ENCODE data around the gene PADI3.

Gene PADI3

DNA sequence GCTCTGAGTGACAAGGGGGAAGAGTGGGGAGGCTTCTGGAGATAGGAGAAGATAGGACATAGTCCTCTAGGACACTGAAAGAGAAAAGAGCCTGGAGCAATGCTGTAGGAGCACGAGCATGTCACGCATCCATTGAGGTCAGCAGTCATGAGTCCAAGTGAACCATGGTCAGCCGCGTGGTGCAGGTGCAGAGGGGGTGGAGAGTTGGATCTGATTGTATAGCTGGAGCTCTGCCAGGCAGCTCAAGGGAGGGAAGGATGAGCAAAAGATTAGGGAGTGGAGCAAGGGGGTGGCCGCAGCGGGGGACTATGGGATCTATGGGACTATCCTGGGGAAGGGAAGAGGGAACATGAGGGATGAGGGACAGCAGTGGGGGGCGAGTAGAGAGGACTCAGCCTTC, 30.0 kb upstream of the PADI3 start:
- TF ChIP-seq SPI1 (IDR thresholded peaks at IDR 0.05; ENCODE audit: borderline replicate concordance, low read depth) (no peak), POLR2AphosphoS5 (IDR thresholded peaks at IDR 0.05; ENCODE audit: low read depth) (no peak), GABPA (IDR thresholded peaks at IDR 0.05; ENCODE audit: low read depth) (no peak)
- TF ChIP-seq, protein P1, sequence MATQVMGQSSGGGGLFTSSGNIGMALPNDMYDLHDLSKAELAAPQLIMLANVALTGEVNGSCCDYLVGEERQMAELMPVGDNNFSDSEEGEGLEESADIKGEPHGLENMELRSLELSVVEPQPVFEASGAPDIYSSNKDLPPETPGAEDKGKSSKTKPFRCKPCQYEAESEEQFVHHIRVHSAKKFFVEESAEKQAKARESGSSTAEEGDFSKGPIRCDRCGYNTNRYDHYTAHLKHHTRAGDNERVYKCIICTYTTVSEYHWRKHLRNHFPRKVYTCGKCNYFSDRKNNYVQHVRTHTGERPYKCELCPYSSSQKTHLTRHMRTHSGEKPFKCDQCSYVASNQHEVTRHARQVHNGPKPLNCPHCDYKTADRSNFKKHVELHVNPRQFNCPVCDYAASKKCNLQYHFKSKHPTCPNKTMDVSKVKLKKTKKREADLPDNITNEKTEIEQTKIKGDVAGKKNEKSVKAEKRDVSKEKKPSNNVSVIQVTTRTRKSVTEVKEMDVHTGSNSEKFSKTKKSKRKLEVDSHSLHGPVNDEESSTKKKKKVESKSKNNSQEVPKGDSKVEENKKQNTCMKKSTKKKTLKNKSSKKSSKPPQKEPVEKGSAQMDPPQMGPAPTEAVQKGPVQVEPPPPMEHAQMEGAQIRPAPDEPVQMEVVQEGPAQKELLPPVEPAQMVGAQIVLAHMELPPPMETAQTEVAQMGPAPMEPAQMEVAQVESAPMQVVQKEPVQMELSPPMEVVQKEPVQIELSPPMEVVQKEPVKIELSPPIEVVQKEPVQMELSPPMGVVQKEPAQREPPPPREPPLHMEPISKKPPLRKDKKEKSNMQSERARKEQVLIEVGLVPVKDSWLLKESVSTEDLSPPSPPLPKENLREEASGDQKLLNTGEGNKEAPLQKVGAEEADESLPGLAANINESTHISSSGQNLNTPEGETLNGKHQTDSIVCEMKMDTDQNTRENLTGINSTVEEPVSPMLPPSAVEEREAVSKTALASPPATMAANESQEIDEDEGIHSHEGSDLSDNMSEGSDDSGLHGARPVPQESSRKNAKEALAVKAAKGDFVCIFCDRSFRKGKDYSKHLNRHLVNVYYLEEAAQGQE (IDR thresholded peaks at IDR 0.05; ENCODE audit: insufficient replicate concordance, low read depth), result no peak
- TF ChIP-seq, protein P2, sequence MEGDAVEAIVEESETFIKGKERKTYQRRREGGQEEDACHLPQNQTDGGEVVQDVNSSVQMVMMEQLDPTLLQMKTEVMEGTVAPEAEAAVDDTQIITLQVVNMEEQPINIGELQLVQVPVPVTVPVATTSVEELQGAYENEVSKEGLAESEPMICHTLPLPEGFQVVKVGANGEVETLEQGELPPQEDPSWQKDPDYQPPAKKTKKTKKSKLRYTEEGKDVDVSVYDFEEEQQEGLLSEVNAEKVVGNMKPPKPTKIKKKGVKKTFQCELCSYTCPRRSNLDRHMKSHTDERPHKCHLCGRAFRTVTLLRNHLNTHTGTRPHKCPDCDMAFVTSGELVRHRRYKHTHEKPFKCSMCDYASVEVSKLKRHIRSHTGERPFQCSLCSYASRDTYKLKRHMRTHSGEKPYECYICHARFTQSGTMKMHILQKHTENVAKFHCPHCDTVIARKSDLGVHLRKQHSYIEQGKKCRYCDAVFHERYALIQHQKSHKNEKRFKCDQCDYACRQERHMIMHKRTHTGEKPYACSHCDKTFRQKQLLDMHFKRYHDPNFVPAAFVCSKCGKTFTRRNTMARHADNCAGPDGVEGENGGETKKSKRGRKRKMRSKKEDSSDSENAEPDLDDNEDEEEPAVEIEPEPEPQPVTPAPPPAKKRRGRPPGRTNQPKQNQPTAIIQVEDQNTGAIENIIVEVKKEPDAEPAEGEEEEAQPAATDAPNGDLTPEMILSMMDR (IDR thresholded peaks at IDR 0.05; ENCODE audit: insufficient read depth, low read length), result no peak
- no peaks in the 10 kb centered on the region for H3K27me3 ChIP-seq (ENCODE audit: insufficient read depth, poor library complexity, severe bottlenecking)
- no peak for DNase-seq (ENCODE audit: low read depth in 1 of 2, low spot score in 1 of 2)
- no peak overlapping the region for H3K4me3 ChIP-seq (replicated peaks; ENCODE audit: insufficient read depth, low read length)
- no peak overlapping the region for H3K27ac ChIP-seq (replicated peaks)

DNA sequence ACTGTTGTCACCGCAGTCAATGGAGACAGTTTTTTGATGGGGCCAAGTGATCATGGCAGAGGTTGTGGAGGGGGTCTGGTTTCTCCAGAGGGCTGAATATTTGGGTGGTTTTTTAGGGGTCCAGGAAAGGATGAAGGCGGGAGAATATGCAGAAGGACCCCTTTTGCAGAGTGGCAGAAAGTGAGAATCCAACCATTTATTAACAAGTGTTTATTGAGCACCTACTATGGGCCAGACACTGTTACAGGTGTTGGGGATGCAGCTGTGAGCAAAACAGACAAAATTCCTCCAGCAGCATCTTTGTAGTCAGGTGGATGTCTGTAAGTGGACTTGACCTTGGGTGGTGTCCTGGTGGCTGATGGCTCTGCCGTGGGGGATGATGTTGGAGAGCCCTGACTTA, 28.6 kb upstream of the PADI3 start:
- DNase-seq (ENCODE audit: low read depth in 1 of 2, low spot score in 1 of 2), result no peak
- Histone ChIP-seq H3K27me3 (ENCODE audit: insufficient read depth, poor library complexity, severe bottlenecking) (no peaks in the 10 kb centered on the region), H3K27ac (replicated peaks) (no peak overlapping the region), H3K4me3 (replicated peaks; ENCODE audit: insufficient read depth, low read length) (no peak overlapping the region)
- no peak for TF ChIP-seq GABPA (IDR thresholded peaks at IDR 0.05; ENCODE audit: low read depth)
- TF ChIP-seq, protein P2 (IDR thresholded peaks at IDR 0.05; ENCODE audit: insufficient read depth, low read length), result no peak
- TF ChIP-seq SPI1 (IDR thresholded peaks at IDR 0.05; ENCODE audit: borderline replicate concordance, low read depth), result no peak
- TF ChIP-seq, protein P1 (IDR thresholded peaks at IDR 0.05; ENCODE audit: insufficient replicate concordance, low read depth), result no peak
- no peak for TF ChIP-seq POLR2AphosphoS5 (IDR thresholded peaks at IDR 0.05; ENCODE audit: low read depth)

DNA sequence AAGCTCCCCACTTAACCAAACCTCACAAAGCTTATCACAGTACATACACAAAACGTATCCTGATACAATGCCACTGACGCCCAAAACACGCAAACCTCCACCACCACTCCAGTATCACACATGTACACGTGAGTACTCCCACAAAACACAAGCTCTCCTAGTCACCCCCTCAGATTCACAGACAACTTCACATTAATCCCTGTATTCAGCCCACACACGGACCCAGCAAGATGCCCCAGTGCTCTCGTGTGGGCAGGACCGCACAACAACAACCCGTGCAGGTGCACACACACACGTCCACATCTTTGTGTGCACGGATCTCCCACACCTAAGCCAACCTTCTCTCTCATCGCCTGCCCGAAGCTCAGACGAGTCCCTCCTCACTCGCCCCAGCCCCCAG, 26.3 kb upstream of the PADI3 start:
- Histone ChIP-seq H3K27ac (replicated peaks) (no peak overlapping the region), H3K27me3 (ENCODE audit: insufficient read depth, poor library complexity, severe bottlenecking) (no peaks in the 10 kb centered on the region), H3K4me3 (replicated peaks; ENCODE audit: insufficient read depth, low read length) (no peak overlapping the region)
- TF ChIP-seq POLR2AphosphoS5 (IDR thresholded peaks at IDR 0.05; ENCODE audit: low read depth) (no peak), GABPA (IDR thresholded peaks at IDR 0.05; ENCODE audit: low read depth) (no peak), SPI1 (IDR thresholded peaks at IDR 0.05; ENCODE audit: borderline replicate concordance, low read depth) (no peak)
- TF ChIP-seq, protein P1 (IDR thresholded peaks at IDR 0.05; ENCODE audit: insufficient replicate concordance, low read depth), result no peak
- TF ChIP-seq, protein P2 (IDR thresholded peaks at IDR 0.05; ENCODE audit: insufficient read depth, low read length), result no peak
- no peak for DNase-seq (ENCODE audit: low read depth in 1 of 2, low spot score in 1 of 2)
